HG03342 (cell line): ENCODE results near the gene DHFR2.
A peak's percentile ranks its signal among the peaks of the same experiment; 100 is the strongest.
"Not testable (repeated sequence)": the region's sequence is repeated elsewhere in the genome, so short reads cannot be mapped to it uniquely, and the experiment has no call there.

Experiments used
- ATAC-seq: cut with Tn5 transposase; IDR thresholded peaks from one replicate; pipeline ENCODE4 v1.9.1; 2021; ENCODE audit warnings: mild to moderate bottlenecking, moderate library complexity; ENCODE audit not compliant: unreplicated experiment

The DHFR2 gene

DNA sequence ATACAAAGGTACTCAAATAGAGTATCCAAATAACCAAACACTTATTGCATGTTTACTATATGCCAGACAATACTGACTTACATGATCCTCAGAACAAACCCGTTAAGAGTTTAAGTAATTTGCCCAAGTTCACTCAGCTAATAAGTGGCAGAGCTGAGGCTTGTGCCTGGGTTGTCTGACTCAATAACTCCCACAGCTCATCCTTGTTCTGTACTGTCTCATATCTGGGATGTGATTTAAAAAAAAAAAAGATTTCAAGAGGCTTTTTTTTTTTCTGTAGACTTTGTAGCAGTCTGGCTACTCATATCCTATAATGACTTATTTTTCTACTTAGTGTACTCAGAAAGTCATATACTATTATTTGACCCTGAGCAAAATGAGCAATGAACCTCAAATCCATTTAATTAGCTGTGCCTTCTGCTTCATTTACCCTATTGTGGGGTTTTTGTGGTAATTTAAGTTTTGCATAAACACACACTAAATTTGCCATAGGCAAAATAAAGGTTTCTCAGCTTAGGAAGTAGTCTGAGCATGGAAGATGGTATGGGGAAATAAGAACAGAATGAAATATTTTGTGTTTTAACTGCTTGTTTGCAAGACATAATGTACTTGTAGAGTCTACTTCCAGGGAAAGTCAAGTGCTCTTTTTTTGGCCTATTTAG is 3.2 kb upstream of the DHFR2 start:
- no peak for ATAC-seq

DNA sequence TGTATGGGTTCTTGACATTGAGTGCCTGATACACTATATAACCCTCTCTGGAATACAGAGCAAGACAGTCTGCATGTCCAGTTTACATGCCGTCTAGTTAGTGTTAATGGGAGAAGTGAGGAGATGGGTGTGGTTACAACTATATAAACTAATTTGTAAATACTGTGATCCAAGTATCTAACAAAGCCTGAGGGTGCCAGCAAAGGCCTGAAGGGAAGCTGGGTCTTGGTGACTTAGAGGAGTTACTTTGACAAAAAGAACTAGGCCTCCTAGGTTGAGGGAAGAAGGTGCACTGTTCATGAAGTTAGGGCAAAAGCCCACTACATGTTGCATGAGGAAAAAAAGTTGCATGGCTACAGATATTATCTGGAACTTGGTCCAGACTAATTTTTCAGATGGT is 2.4 kb upstream of the DHFR2 start:
- no peak for ATAC-seq

DNA sequence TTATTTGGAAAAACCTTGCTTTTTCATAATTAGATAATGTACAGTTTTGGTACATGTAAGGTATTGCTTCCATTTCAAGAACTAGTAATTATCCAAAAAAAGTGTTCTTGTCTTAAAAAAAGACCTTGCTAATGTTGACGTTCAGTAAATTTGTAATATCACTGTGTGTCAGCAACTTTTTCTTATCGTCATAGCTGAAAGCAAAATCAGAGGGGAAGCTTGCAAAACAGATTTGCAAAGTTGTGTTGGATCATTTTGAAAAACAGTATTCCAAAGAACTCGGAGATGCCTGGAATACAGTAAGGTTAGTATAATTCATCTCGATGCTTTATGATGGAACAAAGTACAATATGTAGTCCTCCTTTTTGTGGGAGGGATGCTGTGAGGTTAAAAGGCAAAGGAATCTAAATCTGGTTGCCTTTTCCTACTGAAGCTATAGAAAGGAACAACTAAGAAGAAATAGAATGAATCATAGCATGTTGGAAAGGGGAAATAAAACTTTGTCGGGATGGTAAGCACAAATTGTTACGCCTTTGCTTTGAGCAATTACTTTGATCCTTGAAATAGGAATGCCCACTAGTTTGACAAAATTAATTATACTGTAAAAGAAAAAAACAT is 1.6 kb upstream of the DHFR2 start:
- no peak for ATAC-seq

DNA sequence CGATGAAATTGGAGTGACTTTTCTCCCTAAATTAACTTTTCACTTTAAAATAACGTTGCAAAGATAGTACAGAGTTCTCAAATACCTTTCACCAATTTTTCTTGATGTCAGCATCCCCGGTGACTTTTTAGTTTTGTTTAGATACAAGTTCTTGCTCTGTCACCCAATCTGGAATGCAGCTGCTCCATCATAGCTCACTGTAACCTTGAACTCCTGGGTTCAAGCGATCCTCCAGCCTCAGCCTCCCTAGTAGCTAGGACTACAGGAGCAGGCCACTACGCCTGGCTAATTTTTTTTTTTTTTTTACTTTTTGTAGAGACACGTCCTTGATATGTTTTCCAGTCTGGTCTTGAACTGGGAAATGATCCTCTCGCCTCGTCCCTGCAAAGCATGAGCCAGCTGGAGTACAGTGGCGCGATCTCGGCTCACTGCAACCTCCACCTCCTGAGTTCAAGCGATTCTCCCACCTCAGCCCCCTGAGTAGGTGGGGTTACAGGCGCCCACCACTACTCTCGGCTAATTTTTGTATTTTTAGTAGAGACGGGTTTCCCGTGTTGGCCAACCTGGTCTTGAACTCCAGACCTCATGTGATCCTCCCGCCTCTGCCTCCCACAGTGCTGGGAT is 892 bp upstream of the DHFR2 start:
- ATAC-seq, result no peak

DNA sequence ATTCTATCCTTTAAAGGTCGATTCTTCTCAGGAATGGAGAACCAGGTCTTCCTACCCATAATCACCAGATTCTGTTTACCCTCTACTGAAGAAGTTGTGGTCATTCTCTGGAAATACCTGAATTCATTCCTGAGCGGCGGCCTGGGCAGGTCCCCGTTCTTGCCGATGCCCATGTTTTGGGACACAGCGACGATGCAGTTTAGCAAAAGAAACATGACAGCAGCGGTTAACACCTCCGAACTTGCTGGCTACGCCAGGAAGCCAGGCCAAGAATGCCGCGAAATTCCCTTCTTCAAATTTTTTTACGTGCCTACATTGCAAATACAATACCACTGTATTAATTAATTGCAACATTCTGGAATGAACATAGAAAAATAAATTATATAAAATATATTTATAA is 1.4 kb downstream of the DHFR2 start:
- no peak for ATAC-seq

DNA sequence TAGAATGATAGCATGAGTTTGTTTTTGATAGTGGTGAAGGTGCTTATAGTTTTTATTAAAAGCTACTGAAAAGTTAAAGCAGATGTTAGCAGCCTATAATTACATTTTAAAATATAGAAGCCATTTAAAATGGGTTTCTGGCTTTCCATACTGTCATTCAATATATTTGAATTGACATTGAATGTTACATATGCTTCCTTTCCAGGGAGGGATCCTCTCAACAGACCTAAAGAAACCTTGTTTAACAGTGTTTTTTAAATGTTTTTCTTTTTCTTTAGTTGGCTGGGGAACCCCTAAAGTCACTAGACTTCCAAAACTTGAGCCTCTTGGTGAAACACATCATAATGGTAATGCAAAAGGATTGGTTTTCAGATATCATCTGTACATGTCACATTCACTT is 12.2 kb downstream of the DHFR2 start:
- no peak for ATAC-seq

DNA sequence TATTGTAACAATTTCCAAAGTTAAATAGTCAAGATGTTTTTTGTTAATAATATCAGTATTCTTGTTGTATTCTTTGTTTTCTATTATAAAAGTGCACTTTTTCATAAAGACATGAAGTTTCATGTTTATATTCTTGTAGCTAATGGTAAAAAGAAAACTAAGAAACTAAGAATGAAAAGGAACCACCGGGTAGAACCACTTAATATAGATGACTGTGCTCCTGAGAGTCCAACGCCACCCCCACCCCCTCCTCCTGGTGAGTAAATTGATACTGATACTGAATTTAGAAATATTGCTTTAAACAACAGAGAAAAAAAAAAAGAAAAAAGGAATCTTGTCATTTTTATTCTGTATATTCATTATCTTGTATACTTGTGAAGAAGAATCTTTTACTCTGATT is 13.4 kb downstream of the DHFR2 start:
- no peak for ATAC-seq

DNA sequence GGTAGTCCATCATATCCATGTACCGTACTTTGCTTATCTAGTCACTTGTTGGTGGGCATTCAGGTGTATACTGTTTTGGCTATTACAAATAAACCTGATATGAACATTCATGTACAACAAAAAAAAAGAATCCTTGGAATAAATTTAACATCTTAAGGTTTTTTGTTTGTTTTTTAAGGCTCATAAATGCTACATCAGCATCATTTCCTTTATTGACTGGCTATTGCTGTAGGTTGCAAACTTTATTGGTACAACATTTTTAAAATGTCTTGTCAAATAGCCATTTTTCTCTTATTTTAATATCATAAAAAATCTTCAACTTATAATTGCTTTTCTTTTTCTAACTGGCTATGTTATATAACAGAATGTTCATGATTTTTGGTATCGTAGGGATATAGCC is 16.2 kb downstream of the DHFR2 start:
- ATAC-seq, result no peak

DNA sequence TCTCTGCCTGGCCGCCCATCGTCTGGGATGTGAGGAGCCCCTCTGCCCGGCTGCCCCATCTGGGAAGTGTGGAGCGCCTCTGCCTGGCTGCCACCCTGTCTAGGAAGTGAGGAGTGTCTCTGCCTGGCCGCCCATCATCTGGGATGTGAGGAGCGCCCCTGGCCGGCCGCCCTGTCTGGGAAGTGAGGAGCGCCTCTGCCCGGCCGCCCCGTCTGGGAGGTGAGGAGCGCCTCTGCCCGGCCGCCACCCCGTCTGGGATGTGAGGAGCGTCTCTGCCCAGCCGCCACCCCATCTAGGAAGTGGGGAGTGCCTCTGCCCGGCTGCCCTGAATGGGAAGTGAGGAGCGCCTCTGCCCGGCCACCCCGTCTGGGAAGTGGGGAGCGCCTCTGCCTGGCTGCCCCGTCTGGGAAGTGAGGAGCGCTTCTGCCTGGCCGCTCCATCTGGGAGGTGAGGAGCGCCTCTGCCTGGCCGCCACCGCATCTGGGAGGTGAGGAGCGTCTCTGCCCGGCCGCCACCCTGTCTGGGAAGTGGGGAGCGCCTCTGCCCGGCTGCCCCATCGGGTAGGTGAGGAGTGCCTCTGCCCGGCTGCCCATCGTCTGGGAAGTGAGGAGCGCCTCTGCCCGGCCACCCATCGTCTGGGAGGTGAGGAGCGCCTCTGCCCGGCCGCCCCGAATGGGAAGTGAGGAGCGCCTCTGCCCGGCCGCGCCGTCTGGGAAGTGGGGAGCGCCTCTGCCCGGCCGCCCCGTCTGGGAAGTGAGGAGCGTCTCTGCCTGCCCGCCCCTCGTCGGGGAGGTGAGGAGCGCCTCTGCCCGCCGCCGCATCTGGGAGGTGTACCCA is 18.4 kb downstream of the DHFR2 start:
- ATAC-seq, result not testable (repeated sequence)

DNA sequence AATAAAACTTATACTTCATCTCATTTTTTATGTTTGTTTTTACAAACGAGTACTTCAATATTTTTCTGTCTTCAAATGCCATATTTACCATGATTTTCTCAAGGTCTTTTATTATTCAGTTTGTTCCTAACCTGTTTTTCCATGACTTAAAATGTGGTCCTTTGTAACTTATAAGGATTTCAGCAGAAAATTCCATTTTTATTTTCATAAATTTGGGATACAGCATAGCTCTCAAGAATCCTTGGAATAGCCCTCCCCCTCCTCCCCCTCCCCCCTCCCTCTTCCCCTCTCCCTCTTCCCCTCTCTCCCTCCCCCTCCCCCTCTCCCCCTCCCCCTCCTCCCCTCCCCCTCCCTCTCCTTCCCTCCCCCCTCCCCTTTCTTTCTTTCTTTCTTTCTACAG is 19.4 kb downstream of the DHFR2 start:
- no peak for ATAC-seq

DNA sequence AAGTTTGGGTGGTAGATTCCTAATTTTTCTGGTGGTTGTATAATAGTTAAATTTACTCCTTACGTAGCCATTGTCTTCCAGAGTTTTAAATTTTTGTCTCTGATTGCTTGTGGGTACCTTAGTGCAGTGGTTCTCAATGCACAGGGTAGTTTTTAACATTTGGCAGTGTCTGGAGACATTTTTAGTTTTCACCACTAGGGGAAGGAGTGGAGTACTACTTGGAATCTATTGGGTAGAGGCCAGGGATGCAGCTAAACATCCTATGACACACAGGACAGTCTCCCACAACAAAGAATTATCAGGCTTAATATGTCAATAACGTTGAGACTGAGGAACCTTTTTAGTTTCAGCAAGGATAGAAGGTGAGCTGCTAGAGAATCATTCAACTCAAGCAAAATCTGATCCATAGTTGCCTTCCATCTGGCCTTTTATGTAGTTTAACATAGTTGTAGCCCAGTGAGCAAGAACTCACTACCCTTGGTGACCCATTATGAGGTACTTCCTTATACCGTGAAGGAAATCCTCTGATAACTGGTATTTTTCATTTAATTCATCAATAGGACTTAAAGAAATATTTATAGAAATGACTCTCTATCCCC is 25.7 kb downstream of the DHFR2 start:
- ATAC-seq, result peak; percentile 85

DNA sequence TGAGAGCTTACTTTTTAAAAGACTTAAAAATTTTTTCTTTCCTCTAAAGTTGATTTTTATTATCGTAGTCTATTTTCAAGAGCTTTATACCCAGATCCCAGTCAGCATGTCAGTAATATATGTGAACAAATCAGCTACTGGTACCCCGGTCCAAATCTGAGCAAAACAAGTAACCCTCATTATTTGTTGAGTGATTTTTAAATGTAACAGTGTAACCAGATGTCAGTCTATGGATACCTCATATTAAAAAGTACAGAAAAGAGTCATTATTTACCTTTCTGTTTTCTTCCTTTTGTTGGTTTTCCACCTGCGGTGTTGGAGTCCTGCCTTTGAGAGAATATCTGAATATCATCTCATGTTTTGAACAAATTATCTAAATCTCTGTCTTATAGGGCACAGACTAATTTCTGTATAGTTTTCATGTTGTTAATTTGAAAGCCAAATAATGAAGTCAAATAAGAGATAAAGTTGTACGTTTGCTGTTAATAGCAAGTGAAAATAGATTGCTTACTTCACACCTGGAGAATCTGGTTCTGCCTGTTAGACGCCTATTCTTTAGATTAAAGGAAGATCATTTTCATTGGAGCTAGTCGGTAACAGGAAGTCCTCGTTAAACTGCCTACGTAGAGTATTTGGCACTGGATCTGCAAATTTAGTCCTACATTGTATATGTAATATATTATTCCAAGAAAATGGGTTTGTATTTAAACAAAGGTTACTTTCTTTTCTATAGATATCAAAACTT is 34.5 kb downstream of the DHFR2 start, which contains the start of gene STX19:
Gene STX19 (minus strand): TSS at position 505 of the 745 bp plus-strand sequence. CDS start 13,328 bp downstream, outside the sequence.
- ATAC-seq, result no peak

DNA sequence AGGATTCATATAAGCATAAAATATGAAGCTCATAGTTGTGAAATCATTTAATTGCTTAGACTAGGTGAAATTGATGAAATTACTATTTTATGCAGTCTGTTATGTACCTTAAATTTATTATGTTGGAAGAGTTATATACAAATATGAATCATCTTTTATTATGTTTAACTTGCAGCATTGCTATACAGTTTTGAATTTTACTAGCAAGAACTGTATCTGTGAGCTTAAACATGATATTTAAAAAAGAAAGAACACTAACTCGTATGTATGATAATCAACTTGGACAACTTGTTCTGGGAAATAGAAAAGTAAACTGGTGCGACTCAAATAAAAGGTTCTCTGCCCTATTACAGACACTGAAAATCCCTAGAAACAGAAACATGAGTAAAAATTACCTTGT is 36.1 kb downstream of the DHFR2 start:
- ATAC-seq, result no peak

DNA sequence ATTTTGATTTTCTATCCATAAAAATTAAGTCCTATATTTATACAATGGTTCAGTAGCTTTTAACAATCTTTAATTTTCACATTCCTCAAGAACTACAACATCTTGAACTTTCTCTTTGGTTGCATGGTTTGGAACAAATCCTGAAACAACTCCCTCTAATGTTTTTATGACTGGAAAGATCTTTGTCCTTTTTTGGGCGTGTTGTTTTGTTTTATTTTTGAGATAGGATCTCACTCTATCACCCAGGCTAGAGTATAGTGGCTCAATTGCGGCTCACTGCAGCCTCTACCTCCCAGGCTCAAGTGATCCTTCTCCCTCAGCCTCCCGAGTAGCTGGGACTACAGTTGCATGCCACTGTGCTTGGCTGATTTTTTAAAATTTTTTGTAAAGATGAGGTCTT is 38.3 kb downstream of the DHFR2 start:
- ATAC-seq, result no peak

DNA sequence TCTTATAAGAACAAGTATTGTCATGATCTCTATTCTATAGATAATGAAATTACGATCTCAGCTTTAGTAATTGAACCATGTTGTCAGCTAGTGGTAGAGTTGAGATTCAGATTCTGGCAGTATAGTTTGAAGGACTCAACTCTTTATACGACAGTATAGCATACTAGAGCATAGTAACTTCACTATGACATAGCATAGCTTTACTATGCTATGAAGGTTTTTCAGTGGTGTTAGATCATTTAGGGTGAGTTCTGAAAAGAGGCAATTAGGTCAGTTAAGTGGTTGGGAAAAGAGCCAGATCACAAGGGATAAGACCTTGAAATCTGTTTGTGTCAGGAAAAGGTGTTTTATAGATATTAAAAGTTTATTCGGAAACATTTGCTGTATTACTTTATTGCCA is 42.4 kb downstream of the DHFR2 start:
- no peak for ATAC-seq

DNA sequence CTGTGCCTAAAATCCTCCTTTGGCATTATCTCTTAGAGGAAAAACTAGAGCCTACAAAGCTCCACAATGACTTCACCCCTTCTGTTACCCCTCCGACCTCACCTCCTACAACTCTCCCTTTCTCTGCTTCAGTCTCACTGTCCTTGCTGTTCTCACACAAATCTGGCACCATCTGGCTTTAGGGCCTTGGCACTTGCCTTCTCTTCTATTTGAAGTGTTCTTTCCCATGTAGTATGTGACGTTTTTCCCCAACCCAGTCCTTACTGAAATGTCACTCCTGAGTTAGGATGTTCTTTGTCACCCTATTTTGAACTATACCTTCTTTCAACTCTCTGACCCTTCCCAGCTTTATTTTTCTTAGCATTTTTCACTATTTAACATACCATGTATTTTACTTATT is 43.1 kb downstream of the DHFR2 start:
- ATAC-seq, result no peak

DNA sequence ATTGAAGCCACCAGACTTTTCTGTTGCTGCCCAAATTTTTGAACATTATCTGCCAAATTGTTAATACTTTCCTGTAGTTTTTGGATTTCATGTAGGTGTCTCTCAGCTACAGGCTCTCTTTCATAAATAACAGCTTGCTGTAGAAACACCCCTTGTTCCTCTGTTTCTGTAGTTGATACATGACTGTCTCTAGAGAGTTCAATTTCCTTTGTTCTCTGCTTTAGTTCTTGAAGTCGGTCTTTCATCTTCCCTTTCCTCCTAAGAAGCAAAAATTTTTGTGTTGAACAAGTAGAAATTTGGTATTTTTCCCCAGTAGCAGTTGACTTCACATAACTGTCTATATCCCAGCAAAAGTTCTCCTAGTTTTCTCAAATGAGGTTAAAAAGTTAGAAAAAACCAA is 47.7 kb downstream of the DHFR2 start:
- ATAC-seq, result no peak

DNA sequence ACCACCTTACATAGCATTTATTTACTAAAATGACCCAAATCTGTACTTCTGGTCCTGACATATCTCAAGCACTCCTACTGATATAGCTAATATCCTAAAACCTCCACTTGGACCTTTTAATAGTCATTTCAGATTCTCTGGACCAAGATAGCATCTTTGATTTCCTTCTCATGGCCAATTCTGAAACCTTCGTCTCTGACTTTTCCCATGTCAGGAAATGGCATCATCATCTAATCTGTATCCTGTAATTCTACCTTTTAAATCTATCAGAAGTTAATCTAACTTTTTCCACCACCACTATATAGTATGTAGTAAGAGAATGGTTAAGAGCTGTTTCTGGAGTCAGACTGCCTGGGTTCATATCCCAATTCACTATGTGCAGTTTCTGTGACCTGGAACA is 50.5 kb downstream of the DHFR2 start:
- ATAC-seq, result no peak

DNA sequence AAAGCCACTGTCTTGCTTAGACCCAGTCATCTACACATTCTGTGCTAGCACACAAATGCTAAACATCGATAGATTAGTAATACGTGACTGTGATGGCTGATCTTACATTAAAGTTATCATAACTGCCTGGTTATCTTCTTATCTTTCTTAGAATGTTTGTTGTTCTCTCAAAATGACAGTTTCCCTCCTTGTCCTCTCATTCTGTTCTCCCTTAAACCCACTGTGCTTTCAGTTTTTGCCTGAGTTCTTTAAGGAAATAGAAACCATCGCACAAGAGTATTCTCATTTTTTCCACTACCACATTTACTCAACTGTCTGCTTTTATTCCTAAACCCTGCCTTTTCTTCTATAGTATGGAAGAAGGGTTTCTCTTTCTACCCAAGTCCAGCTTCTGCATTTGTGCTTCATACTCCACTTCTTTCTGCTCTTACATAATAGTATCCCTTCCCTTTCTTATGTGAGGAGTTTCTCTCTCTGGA is 51.4 kb downstream of the DHFR2 start:
- ATAC-seq, result no peak

DNA sequence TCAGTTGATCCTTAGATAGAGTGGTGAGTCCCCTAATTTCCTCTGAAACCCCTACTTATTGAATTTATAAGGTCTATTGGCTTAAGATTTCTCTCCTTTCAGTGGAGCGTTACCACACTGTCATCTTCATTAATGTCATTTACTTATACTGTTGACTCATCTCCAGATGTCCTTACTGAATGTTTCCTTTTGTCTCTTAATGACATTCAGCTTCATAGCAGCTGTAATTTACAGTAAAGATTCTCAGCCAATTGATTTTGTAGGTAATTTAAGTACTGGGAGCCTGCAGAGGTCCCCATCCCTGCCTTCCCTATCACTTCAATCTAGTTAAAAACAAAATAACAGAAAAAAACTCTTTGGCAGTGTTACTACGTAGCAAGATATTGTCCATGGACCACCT is 53.1 kb downstream of the DHFR2 start:
- ATAC-seq, result no peak
